ENCODE data around the gene PLET1. TPM values are rescaled to one million over a fixed set of nuclear protein-coding genes. Genes with fewer than 3 reads are reported as not detected.

Gene PLET1
- total RNA-seq, 1 experiment from 2014 or later: not detected

GRCh38 chr11:112290493-112290850, 29.8 kb upstream of the PLET1 start:
- TF ChIP-seq CTCF (conservative IDR thresholded peaks at IDR 0.05): no peak
- Mint-ChIP-seq H3K4me3 (peak overlapping the region; percentile 66 to 78), H3K4me1 (peaks cover 13 to 15% of the 10 kb centered on the region in 2 experiments), H3K27me3 (ENCODE audit: low read depth) (peaks cover 31% of the 10 kb centered on the region), H3K36me3 (ENCODE audit: insufficient read depth in 1 of 3, low read depth in 3 of 3) (no peaks in the 10 kb centered on the region), H3K9me3 (no peaks in the 10 kb centered on the region), H3K27ac (no peak overlapping the region)
- Histone ChIP-seq H2BK5ac (ENCODE audit: insufficient read length, low read length) (no peak overlapping the region), H3K18ac (ENCODE audit: insufficient read length, low read depth, low read length) (no peak overlapping the region), H3K23ac (ENCODE audit: insufficient read length, low read depth, low read length) (no peak overlapping the region), H3K27ac (ENCODE audit: insufficient read length, low read depth, low read length) (no peak overlapping the region), H3K79me1 (ENCODE audit: insufficient read depth, low read depth, low read length, poor library complexity, severe bottlenecking) (no peaks in the 10 kb centered on the region), H3K79me2 (ENCODE audit: insufficient read depth, low read length) (no peaks in the 10 kb centered on the region), H4K8ac (replicated peaks; ENCODE audit: insufficient read length, low read depth, low read length) (no peak overlapping the region), H3K4ac (ENCODE audit: low read depth, low read length) (no peak overlapping the region), H2BK120ac (ENCODE audit: low read depth, low read length, poor library complexity, severe bottlenecking) (no peak overlapping the region), H2BK12ac (ENCODE audit: insufficient read length, low read depth, low read length) (no peak overlapping the region), H3K4me1 (ENCODE audit: insufficient read depth, low read length) (0 out of 2 replicates have a peak, but pooled peaks cover 2% of the 10 kb centered on the region), H3K9ac (ENCODE audit: extremely low read depth, insufficient read length, low read length) (no peak overlapping the region), H3K56ac (ENCODE audit: insufficient read length, low read depth, low read length) (no peak overlapping the region), H2BK20ac (ENCODE audit: low read depth, low read length, poor library complexity, severe bottlenecking) (no peak overlapping the region), H2AK5ac (ENCODE audit: insufficient read length, low read length) (no peak overlapping the region), H4K91ac (ENCODE audit: insufficient read length, low read depth, low read length) (no peak overlapping the region), H3K4me2 (ENCODE audit: insufficient read depth, insufficient read length, low read length) (peak overlapping the region; percentile 76), H2BK15ac (ENCODE audit: low read depth, low read length) (no peak overlapping the region), H3K23me2 (ENCODE audit: insufficient read length, low read depth, low read length, poor library complexity, severe bottlenecking) (peaks cover 3% of the 10 kb centered on the region), H2AFZ (ENCODE audit: low read length) (no peak overlapping the region), H3K27me3 (ENCODE audit: insufficient read depth, low read length) (no peaks in the 10 kb centered on the region; the same call in 1 of the 2 replicates), H3K9me3 (ENCODE audit: control insufficient read depth, low read depth, low read length) (no peaks in the 10 kb centered on the region), H3T11ph (ENCODE audit: low read length) (no peak overlapping the region), H3K14ac (ENCODE audit: insufficient read depth, low read length) (no peak overlapping the region), H4K5ac (ENCODE audit: insufficient read length, low read depth, low read length) (no peak overlapping the region), H4K20me1 (ENCODE audit: control insufficient read depth, insufficient read depth, insufficient read length) (no peaks in the 10 kb centered on the region)
- WGBS (ENCODE audit: extremely low coverage, insufficient read length, low lambda C conversion rate): no CpG with 5 or more reads among the region's 4 CpGs
- DNase-seq: no peak
